A673 (cell line): ENCODE measurements around the gene MOSMO.

Experiments used
- CTCF ChIP-seq: fragments of 300-800, 200-600 bp; sonication (generic); conservative IDR thresholded peaks from 2 replicates; pipeline ENCODE4 v1.5.1; 2017; ENCODE audit warnings: low read depth, mild to moderate bottlenecking, antibody characterized with exemption, low read length, moderate library complexity, mixed read lengths
- EZH2 ChIP-seq: fragments of 200-600 bp; sonication (generic); IDR thresholded peaks from 2 replicates; pipeline ENCODE4 v1.6.1; 2017; ENCODE audit warnings: borderline replicate concordance, low read depth, mild to moderate bottlenecking, mixed read lengths, antibody characterized with exemption, low read length; ENCODE audit not compliant: poor library complexity, severe bottlenecking

- TF ChIP-seq EZH2 (no peak), CTCF (no peak)
Measured at GRCh38 chr16:21994856-21995465, 12.9 kb upstream of the MOSMO start.
